Smooth muscle cell (in vitro differentiated cells): ENCODE data around the gene CTRB2. TPM values are rescaled to one million over a fixed set of nuclear protein-coding genes. Genes with fewer than 3 reads are reported as not detected.
"Not testable (repeated sequence)": the region's sequence is repeated elsewhere in the genome, so short reads cannot be mapped to it uniquely, and the experiment has no call there.

Source experiments
- DNase-seq: peaks from one replicate; lab custom pipeline; 2025; ENCODE audit not compliant: unreplicated experiment; lab: John Stamatoyannopoulos, UW
- H2AFZ ChIP-seq: fragments of 200-600 bp; sonication (generic); 2 replicates; pipeline ENCODE4 v1.6.0; 2016; ENCODE audit warnings: antibody characterized with exemption, low read depth, mild to moderate bottlenecking
- H3F3A ChIP-seq: fragments of 200-600 bp; sonication (generic); 2 replicates; pipeline ENCODE4 v1.6.0; 2017; ENCODE audit warnings: antibody characterized with exemption, low read depth
- H3K27ac ChIP-seq: fragments of 200-600 bp; sonication (generic); 2 replicates; pipeline ENCODE4 v1.5.1; 2016; ENCODE audit warnings: low read depth, mild to moderate bottlenecking
- H3K27me3 ChIP-seq: fragments of 200-600 bp; sonication (generic); 2 replicates; pipeline ENCODE4 v1.6.1; 2016; ENCODE audit warnings: low read depth, mild to moderate bottlenecking
- H3K36me3 ChIP-seq: fragments of 200-600 bp; sonication (generic); 2 replicates; pipeline ENCODE4 v1.5.1; 2016; ENCODE audit warnings: low read depth
- H3K4me1 ChIP-seq: fragments of 200-600 bp; sonication (generic); 2 replicates; pipeline ENCODE4 v1.5.1; 2016; ENCODE audit warnings: low read depth
- H3K4me2 ChIP-seq: fragments of 200-600 bp; sonication (generic); 2 replicates; pipeline ENCODE4 v1.6.0; 2016; ENCODE audit warnings: mild to moderate bottlenecking
- H3K4me3 ChIP-seq: fragments of 200-600 bp; sonication (generic); 2 replicates; pipeline ENCODE4 v1.5.1; 2016; ENCODE audit warnings: mild to moderate bottlenecking
- H3K79me2 ChIP-seq: fragments of 200-600 bp; sonication (generic); 2 replicates; pipeline ENCODE4 v1.6.0; 2016; ENCODE audit warnings: low read depth, mild to moderate bottlenecking
- H3K9ac ChIP-seq: fragments of 200-600 bp; sonication (generic); 2 replicates; pipeline ENCODE4 v1.6.0; 2016; ENCODE audit warnings: low read depth
- H3K9me3 ChIP-seq: fragments of 200-600 bp; sonication (generic); replicated peaks from 2 replicates; pipeline ENCODE4 v1.5.1; 2016; ENCODE audit warnings: low read depth
- H4K20me1 ChIP-seq: fragments of 200-600 bp; sonication (generic); 2 replicates; pipeline ENCODE4 v1.6.0; 2016; ENCODE audit warnings: low read depth
- WGBS: methylation state at CpG from one replicate; pipeline ENCODE4 v1.1.7; 2016; ENCODE audit warnings: low lambda C conversion rate; 5-methylcytosine and 5-hydroxymethylcytosine counted together
- polyA plus RNA-seq: library from polyadenylated mRNA; unstranded; fragments of >200 nt; fragmentation: Nextera tagmentation; extraction: Ambion mirVana; gene quantifications from 2 replicates; pipeline ENCODE4 v1.2.1, GENCODE V29; 2016
- total RNA-seq: library from RNA; depleted of rRNA; stranded (reverse); fragments of >200 nt; gene quantifications from 2 replicates; pipeline ENCODE4 v1.2.3, GENCODE V29; 2014
- TF ChIP-seq, protein P1 (sequence below): fragments of 200-600 bp; sonication (generic); IDR thresholded peaks from 2 replicates; pipeline ENCODE4 v1.5.1; 2017; ENCODE audit warnings: borderline replicate concordance, mild to moderate bottlenecking, antibody characterized with exemption; ENCODE audit not compliant: insufficient read depth, poor library complexity, severe bottlenecking

The CTRB2 gene
- total and polyA plus RNA-seq, 2 experiments from 2014 or later: 1.7 to 2.3 TPM

- H3F3A ChIP-seq: peaks cover 11% of the 10 kb centered on the region
- H3K4me3 ChIP-seq: no peak overlapping the region
- H3K27me3 ChIP-seq: no peaks in the 10 kb centered on the region
- DNase-seq: no peak
- no peak overlapping the region for H2AFZ ChIP-seq
- H3K9ac ChIP-seq: peak overlapping the region; percentile 98
- H3K36me3 ChIP-seq: no peaks in the 10 kb centered on the region
- peaks cover 91% of the 10 kb centered on the region for H3K79me2 ChIP-seq
- peak overlapping the region; percentile 76 for H3K4me2 ChIP-seq
- TF ChIP-seq, protein P1, sequence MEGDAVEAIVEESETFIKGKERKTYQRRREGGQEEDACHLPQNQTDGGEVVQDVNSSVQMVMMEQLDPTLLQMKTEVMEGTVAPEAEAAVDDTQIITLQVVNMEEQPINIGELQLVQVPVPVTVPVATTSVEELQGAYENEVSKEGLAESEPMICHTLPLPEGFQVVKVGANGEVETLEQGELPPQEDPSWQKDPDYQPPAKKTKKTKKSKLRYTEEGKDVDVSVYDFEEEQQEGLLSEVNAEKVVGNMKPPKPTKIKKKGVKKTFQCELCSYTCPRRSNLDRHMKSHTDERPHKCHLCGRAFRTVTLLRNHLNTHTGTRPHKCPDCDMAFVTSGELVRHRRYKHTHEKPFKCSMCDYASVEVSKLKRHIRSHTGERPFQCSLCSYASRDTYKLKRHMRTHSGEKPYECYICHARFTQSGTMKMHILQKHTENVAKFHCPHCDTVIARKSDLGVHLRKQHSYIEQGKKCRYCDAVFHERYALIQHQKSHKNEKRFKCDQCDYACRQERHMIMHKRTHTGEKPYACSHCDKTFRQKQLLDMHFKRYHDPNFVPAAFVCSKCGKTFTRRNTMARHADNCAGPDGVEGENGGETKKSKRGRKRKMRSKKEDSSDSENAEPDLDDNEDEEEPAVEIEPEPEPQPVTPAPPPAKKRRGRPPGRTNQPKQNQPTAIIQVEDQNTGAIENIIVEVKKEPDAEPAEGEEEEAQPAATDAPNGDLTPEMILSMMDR: no peak
- H3K9me3 ChIP-seq: no peaks in the 10 kb centered on the region
- 68% methylated on average over 20 of the region's 20 CpGs for WGBS
- H4K20me1 ChIP-seq: peaks cover 45% of the 10 kb centered on the region
- peak overlapping the region; percentile 100 for H3K27ac ChIP-seq
- H3K4me1 ChIP-seq: peaks cover 42% of the 10 kb centered on the region
Measured at GRCh38 chr16:75243667-75244224, 36.8 kb upstream of the CTRB2 start.

DNA sequence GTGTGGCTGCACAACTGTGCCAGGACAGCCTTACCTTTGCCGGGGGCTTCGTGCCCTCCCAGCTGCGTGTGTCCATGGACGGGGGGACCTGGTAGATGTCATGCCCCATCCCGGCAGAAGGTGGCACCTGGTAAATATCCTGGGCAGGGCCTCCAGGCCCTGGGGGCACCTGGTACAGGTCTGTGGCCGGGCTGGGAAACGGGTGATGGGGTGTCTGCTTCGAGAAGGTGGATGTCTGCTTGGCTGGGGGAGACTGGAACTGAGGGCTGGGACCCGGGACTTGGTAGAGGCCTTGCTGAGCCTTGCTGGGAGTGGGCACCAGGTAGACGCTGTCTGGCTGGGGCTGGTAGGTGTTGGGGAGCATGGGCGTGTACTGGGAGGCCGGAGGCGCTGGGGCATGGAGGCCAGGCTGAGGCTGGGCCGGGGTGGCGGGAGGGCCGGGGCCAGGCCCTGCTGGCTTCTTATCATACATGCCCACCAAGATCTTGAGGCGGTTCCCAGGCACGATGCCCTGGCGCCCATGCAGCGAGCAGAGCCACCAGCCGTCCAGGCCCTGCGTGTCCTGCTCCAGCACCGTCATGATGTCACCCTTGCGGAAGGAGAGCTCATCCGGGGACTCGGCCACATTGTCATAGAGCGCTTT is 35.6 kb upstream of the CTRB2 start:
- Histone ChIP-seq H3K4me1 (peaks cover 44% of the 10 kb centered on the region), H3K27ac (peak overlapping the region; percentile 100), H4K20me1 (peaks cover 45% of the 10 kb centered on the region), H3F3A (peaks cover 11% of the 10 kb centered on the region), H3K79me2 (peaks cover 91% of the 10 kb centered on the region)
- not testable (repeated sequence) for H3K27me3 ChIP-seq, H3K9ac ChIP-seq, H3K4me2 ChIP-seq, DNase-seq, H3K36me3 ChIP-seq, H3K4me3 ChIP-seq, H3K9me3 ChIP-seq, H2AFZ ChIP-seq
- WGBS: 97% methylated on average over 26 of the region's 27 CpGs

GRCh38 chr16:75241955-75242354 is 35.0 kb upstream of the CTRB2 start:
- TF ChIP-seq, protein P1: no peak
- no peak overlapping the region for H3K9ac ChIP-seq
- no peaks in the 10 kb centered on the region for H3K27me3 ChIP-seq
- H3K4me1 ChIP-seq: peaks cover 43% of the 10 kb centered on the region
- no peaks in the 10 kb centered on the region for H3K36me3 ChIP-seq
- H2AFZ ChIP-seq: no peak overlapping the region
- H3K79me2 ChIP-seq: peaks cover 91% of the 10 kb centered on the region
- WGBS: 93% methylated on average over 13 of the region's 13 CpGs
- H3F3A ChIP-seq: peaks cover 10% of the 10 kb centered on the region
- no peak for DNase-seq
- H3K9me3 ChIP-seq: no peaks in the 10 kb centered on the region
- peaks cover 45% of the 10 kb centered on the region for H4K20me1 ChIP-seq
- peak overlapping the region; percentile 100 for H3K27ac ChIP-seq
- no peak overlapping the region for H3K4me2 ChIP-seq
- H3K4me3 ChIP-seq: no peak overlapping the region

DNA sequence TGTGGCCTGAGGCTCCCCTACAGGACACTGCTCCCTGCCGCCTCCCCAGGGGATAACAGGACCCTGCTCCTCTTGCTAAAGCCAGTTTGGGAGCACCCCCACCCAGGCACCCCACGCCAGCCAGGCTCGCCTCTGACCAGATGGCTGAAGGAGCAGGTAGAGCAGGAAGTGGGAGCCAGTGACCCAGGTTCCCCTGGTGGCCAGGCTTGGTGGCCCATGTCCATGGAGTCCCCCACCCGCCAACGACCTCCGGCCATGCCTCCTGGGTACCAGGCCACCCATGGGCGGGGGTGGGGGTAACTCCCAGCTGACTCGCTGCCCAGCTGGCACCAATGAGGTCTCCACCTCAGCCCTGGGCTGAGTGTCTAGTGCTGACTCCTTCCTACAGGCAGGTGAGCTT is 34.5 kb upstream of the CTRB2 start:
- H3K4me1 ChIP-seq: peaks cover 39% of the 10 kb centered on the region
- peak overlapping the region; percentile 16 for H3K27ac ChIP-seq

DNA sequence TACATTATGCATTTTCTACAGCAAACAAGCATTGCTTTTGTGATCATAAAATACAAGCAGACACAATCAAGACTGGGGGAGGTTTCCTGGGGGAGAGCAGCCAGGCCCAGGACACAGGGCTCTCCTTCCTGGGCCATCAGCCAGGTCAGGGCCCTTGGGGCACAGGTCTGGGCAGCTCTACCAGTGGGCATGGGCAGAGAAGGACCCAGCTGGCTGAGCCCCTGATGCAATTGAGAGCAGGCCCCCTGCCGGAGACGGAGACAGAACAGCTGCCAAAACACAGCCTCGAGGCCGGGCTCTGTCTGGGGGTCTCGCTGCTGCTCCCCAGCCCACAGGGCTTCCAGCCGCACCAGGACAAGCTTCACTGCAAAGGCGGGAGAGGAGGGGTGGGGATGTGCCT is 33.7 kb upstream of the CTRB2 start:
- 89% methylated on average over 7 of the region's 7 CpGs for WGBS
- H2AFZ ChIP-seq, DNase-seq, H3K36me3 ChIP-seq, H3K9ac ChIP-seq, H3K4me2 ChIP-seq, H3K4me3 ChIP-seq, H3F3A ChIP-seq, H3K9me3 ChIP-seq, H3K27me3 ChIP-seq: not testable (repeated sequence)
- peaks cover 92% of the 10 kb centered on the region for H3K79me2 ChIP-seq
- H3K27ac ChIP-seq: peak overlapping the region; percentile 93
- H4K20me1 ChIP-seq: peaks cover 54% of the 10 kb centered on the region
- peaks cover 32% of the 10 kb centered on the region for H3K4me1 ChIP-seq

More for the DNA sequence above, 34.5 kb upstream of the CTRB2 start:
- no peak for DNase-seq
- H4K20me1 ChIP-seq: peaks cover 46% of the 10 kb centered on the region
- no peak overlapping the region for H3K4me3 ChIP-seq
- no peak overlapping the region for H3K4me2 ChIP-seq
- no peaks in the 10 kb centered on the region for H3K9me3 ChIP-seq
- WGBS: 80% methylated on average over 8 of the region's 8 CpGs
- no peaks in the 10 kb centered on the region for H3K36me3 ChIP-seq
- H3K27me3 ChIP-seq: no peaks in the 10 kb centered on the region
- H2AFZ ChIP-seq: no peak overlapping the region
- TF ChIP-seq, protein P1: no peak
- H3K9ac ChIP-seq: no peak overlapping the region
- peaks cover 90% of the 10 kb centered on the region for H3K79me2 ChIP-seq
- H3F3A ChIP-seq: peaks cover 7% of the 10 kb centered on the region
